HG03139 (cell line): ENCODE measurements around the gene GIPC2.
"Not testable (repeated sequence)": the region's sequence is repeated elsewhere in the genome, so short reads cannot be mapped to it uniquely, and the experiment has no call there.

ENCODE experiments used
- ATAC-seq: cut with Tn5 transposase; IDR thresholded peaks from one replicate; pipeline ENCODE4 v1.9.1; 2021; ENCODE audit not compliant: unreplicated experiment

The GIPC2 gene, protein sequence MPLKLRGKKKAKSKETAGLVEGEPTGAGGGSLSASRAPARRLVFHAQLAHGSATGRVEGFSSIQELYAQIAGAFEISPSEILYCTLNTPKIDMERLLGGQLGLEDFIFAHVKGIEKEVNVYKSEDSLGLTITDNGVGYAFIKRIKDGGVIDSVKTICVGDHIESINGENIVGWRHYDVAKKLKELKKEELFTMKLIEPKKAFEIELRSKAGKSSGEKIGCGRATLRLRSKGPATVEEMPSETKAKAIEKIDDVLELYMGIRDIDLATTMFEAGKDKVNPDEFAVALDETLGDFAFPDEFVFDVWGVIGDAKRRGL

DNA sequence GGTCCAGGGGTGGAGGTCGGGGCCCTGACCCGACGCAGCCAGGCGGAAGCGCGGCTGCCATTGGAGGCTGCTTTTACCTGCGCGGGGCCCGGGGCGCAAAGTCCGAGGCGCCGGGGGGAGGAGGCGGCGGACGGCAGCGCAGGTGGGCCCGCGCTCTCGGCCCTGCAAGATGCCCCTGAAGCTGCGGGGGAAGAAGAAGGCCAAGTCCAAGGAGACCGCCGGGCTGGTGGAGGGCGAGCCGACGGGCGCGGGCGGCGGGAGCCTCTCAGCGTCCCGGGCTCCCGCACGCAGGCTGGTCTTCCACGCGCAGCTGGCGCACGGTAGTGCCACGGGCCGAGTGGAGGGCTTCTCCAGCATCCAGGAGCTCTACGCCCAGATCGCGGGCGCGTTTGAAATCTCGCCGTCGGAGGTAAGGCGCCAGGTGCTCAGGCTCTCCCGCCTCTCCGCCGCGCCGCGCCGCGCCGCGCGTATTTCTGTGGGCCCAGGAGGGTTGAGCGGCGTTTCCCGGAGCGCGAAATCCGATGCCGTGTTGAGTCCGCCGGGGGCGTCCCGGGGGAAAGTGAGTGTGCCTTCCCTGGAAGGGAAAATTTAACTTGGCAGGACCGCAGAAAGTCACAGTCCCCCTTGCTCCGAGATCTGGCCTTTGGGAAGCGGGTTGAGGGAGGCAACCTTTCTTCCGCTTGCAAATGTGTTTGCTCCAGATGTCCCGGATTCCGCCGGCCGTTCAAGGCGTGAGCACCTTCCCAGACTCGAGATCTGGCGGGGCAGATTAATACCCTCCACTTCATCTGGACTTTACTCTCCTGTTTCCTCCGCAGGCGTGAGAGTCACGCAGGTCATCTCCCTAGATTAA lies at the start of gene GIPC2:
TSS of gene GIPC2 (plus strand) at position 41 of the 853 bp plus-strand sequence. CDS start at position 170, 129 bp downstream.
- ATAC-seq: no peak

DNA sequence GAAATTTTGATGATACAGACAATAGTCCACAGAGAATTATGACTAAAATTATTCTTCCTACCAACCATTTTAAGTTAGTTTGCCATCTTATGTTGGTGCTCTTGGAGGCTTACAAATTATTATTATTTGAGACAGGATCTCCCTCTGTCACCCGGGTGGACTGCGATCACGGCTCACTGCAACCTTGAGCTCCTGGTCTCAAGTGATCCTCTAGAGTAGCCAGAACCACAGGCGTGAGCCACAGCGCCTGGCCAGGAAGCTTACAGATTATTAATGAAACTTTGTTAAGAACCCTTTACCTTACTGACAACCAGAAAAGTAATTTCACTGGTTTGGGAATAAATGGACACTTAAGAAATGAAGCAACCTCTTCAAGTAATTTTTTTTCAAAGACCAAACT lies 49.0 kb upstream of the GIPC2 start:
- ATAC-seq: no peak

DNA sequence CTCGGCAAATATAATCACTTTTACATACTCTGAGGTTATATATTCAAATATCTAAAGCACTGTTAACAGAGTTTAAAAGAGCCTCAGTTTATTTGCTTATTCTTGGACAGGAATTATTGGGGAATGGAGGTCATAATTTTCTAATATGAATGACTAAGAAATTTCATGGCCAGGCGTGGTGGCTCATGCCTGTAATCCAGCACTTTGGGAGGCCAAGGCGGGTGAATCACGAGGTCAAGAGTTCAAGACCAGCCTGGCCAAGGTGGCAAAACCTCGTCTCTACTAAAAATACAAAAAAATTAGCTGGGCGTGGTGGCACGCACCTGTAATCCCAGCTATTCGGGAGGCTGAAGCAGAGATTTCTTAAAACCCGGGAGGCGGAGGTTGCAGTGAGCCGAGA lies 45.2 kb upstream of the GIPC2 start:
- ATAC-seq: not testable (repeated sequence)

DNA sequence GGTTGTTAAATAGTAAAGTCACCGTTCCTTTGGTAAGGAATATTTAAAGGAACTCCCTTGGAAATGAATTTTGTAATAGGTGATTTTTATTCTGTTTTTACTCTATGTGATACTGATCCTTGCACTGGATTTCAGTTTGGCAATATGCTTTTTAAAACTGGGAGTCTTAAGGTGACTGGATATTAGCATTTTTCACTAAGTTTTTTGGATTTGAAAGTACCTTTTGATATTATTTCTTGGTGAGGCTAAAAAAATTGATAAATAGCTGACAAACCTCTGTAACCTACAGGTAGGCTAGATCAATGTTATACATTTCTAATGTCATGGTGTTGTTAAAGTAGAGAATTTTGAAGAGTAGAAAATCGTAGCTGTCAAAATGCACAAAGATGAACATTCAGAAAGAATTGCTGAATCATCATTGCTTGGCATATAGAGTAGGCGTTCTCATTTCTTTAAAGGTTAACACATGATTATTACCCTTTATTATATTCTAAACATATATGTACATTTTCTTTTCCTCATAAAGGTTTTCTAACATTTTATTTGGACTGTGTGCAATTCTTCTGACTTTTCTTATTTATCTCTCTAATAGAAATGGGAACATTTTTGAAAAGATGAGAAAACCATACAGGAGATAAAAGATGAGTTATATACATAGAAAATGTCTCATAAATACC lies 42.6 kb upstream of the GIPC2 start:
- ATAC-seq: no peak

DNA sequence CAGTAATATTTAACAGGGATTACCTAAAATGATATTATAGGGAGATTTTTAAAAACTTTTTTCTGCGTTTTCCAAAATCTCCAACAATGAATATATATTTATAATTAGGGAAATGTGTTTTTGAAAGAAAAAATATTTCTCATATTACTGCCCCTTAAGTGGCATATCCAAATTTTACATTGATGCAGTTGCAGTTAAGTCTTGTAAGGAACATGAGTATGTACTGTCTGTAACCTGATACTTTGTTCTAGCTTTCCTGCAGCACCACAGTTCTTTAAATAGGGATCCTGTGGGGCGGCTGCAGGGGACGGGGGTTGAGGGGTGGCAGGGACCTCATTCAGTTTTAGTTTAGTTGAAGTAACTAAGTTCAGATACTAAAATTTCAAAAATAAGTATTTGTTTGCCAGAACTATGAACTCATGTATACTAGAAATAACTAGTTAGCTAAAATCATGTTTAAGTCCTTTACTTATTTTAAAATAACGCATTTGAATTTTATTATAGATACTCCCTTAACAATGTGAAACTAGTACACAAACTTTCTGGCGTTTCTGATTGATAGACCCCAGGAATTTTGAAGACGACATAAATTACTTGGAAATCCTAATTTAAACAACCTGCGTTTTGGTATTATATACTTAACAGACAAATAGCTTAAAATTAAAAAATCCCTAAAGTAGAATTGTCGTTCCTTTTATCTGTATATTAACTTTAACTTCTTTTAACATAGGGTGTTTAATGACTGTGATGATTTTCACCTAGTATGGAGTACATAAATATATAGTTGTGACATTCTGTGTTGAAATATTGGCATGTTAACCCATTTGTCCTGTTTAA lies 41.7 kb upstream of the GIPC2 start:
- peak; percentile 49 for ATAC-seq

DNA sequence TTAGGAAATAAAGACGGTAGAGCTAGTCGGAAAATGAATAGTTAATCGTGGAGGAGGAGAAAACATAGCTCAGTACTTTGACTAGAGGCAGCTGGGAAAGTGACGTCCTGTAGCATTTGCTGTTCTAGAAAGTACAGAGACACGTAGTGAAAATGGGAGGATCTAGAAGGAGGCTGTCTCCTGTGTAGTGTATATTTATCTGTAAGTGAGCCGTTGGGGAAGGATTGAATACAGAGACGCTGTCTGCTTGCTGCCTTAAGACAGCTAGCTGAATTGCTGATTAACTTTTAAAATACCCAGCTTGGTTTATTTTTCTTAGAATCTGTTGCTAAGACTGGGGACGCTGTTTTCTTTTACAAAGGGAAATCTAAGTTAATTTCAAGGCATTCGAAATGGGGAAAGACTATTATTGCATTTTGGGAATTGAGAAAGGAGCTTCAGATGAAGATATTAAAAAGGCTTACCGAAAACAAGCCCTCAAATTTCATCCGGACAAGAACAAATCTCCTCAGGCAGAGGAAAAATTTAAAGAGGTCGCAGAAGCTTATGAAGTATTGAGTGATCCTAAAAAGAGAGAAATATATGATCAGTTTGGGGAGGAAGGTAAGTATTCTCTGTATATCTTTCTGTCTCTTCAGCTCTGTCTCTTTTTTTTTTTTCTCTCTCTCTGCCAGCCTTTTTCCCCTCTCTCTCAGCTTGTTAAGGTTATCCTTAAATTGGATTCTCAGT lies 40.9 kb upstream of the GIPC2 start, which contains the start of gene DNAJB4:
TSS of gene DNAJB4 (plus strand) at position 221 of the 729 bp plus-strand sequence. CDS start at position 393, 172 bp downstream.
- ATAC-seq: peak; percentile 98

DNA sequence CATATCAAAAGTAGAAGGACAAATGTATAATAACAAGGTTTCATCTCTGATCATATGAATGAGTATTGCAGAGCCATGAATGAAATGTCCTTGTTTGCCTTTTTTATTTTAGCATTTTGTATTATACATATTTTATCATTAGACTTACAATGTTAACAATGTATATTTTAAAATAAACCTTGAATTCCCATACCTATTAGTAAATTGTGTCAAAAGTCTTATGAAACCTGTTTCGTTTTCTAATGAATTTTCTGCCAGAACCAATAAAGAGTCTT lies 40.4 kb upstream of the GIPC2 start:
- ATAC-seq: no peak

DNA sequence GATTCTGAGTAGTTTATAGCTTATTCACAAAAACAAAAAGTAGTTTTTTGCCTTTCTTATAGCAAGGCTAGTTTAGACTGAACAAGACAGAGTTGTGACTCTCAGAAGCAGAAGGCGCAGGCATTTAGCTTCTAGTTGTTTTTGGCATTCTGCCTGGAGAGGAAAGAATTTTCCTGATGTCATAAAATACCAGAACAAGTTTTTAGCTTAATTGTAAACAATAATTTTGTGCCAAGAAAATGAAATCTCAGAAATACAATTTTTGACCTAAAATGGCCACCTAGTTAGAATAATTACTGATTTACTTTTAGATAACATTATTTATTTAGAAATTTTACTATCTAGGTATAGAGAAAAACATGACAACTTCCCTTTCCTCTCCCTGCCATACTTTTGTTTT lies 40.0 kb upstream of the GIPC2 start:
- no peak for ATAC-seq

DNA sequence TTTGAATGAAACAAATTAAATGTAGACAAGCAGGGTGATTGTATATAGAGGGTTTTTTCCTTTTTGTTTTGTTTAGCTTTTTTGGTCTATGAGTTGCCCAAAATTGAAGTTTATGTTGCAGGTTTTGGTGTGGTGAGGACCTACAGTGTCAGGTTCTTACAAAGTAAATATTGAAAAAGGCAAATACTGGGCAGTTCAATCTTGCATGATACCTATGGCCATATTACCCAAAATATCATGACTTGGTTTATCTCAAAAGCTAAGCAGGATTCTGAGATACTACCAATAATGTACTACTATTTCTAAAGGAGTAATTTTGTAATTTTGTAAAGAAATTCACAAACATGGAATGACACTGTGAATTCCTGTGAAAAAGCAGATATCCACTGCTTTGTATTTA lies 39.2 kb upstream of the GIPC2 start:
- no peak for ATAC-seq

DNA sequence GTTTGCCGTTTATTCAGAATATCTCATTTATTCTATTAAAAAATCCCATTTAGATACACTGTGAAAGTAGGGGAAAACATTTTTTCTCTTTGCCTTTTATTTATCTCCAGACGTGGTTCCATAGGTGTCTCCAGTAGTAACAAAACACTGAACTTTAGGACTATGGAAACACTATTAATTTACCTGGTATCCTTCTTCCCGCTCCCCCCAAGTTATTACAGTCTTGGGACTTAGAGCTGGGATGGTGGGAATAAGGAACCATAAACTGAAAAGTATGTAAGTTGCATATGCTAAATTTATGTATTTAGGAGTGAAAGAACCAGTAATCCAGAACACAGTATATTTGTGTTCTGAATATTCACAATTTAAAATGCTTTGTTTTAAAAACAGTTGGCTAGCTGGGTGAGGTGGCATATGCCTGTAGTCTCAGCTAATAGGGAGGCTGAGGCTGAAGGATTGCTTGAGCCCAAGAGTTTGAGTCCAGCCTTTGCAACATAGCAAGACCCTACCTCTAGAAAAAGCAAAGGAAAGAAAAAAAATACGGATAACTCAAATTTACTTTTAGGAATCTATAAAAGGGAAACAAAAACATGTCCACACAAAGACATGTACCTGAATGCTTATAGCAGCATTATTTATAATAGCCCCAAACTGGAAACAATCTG lies 38.0 kb upstream of the GIPC2 start:
- no peak for ATAC-seq

DNA sequence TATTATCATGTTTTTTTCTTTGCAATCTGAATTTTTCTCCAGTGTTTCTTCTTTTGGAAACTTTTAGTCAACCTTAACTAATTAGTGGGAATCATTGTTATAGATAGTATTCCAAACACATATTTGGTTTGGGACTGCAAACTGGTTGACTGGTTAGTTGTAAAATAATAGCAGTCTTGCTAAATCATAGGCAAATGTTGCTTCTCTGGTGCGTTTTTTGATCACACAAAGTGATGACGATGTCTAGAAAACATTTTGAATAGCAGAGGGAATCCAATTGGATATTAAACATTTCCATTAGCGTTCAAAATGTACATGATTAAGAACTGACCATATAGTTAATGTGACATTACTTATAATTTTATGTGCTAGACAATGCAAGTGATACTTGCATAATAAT lies 36.5 kb upstream of the GIPC2 start:
- ATAC-seq: no peak

DNA sequence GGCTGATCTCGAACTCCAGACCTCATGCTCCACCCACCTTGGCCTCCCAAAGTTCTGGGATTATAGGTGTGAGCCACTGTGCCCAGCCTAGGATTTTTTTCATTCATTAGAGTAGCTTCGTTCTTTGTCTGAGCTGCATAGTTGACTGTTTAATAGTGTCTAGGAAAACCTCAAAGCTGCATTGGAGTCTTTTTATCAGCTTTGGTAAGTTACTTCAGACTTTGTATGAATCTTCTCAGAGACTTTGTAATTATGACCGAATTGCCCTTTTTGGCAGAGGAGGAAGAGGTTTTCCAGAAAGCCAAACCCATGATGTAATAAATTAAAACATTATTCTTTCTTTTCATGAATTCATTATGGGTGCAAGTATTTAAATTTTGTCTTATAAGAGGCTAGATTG lies 35.9 kb upstream of the GIPC2 start:
- ATAC-seq: no peak

DNA sequence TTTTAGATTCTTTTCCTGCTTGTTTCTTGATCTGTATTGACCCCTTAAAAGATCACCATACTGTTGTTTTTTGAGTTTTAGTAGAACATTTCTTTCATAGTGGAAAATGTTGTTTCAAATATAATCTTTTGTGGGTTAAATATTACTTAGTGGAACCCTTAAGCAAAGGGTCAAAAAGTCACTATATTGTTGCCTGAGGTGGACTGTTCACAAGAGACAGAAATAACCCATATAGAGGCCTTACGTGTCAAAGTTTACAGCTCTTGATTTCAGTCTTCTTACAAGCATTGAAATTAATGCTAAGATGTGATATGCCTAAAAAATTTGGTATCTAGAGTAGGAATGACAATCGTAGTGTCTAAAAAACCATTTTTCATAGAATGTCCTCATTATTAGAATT lies 34.7 kb upstream of the GIPC2 start:
- no peak for ATAC-seq

DNA sequence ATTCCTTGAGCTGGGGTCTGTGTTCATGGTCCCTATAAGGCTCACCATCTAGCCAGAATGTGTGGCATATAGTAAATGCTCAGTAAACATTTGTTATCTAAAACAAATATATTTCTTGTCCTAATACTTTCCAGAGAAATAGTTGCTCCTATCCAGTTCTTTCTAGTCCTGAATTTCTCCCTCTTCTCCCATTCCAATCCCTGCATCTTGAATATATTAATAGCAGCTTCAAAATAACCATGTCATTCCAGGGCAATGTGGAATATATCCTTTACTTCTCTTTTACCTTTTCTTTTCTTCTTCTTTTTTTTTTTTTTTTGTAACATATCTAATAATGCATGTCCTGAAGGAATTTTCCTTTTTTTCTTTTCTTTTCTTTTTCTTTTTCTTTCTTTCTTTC lies 30.6 kb upstream of the GIPC2 start:
- no peak for ATAC-seq

DNA sequence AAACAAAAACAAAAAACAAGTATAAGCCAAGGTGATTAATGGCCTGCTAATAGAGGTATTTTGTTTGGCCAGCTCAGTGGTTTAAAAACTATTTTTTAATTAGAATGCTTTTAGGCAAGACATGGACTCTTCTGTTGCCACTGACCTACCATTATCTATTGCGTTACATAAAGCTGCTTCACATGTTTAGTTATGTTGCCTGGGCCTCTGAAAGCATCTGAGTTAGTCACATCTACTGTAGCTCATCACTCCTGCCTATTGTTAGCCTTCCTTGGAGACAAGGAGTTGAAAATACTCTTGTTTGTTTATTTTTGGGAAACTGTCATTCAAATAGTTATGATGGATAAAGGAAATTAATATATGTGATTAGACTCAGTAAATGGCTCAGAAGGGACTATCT lies 26.7 kb upstream of the GIPC2 start:
- no peak for ATAC-seq

DNA sequence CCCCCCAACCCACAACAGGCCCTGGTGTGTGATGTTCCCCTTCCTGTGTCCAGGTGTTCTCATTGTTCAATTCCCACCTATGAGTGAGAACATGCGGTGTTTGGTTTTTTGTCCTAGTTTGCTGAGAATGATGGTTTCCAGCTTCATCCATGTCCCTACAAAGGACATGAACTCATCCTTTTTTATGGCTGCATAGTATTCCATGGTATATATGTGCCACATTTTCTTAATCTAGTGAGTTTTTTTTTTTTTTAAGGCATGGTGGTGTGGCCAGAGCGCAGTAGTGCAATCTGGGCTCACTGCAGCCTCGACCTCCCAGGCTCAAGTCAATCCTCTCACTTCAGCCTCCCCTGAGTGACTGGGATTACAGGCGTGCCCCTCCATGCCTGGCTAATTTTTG lies 24.6 kb upstream of the GIPC2 start:
- not testable (repeated sequence) for ATAC-seq

DNA sequence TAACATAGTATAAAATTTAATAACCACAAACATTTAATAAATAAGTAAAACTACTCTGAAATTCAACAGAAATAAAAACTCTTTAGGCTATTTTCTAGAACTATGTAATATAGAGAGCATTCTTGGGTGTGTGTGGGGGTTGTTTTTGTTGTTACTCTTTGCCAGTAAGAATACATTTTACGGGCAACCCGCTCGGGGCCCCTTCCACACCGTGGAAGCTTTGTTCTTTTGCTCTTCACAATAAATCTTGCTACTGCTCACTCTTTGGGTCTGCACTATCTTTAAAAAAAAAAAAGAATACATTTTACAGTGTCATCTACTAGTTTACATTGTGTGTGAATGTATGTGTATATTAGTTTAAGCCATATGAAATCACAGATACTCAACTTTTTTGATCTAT lies 16.0 kb upstream of the GIPC2 start:
- ATAC-seq: no peak

DNA sequence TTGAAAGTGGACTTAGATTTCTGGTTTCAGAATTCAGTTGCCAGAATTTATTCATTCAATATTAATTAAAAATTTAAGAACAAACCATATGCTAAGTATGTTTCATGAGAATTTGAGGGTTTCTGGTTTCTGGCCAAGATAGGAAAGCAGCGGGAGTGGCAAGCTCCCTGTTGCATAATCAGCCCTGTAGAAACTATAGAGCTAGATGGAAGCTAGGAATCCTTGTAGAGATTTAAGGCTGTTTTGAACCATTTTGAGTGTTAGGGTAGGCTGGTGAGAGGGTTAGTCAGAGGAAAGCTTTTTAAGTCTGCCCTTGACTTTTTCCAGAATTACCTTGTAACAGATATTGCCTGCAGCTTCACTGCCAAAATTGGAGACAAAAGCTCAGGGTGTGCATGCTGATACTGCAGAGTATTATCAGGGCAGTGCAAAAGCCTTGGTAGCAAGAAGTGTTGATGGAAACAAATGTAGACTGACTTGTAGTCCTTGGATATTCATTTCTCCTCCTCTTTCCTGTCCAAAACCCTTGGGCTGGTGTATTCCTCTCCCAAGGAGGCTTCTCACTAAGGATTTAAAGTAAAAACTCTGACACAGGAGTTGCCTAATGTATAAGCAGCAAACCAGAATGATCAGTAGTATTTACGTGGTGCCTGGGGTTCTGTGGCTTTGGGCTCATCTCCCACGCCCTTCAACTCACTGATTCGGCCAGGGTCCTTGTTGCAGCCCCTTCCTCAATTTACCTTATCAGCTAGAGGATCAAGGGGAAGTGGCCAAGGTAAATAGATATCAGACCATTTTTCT lies 12.6 kb upstream of the GIPC2 start:
- no peak for ATAC-seq

DNA sequence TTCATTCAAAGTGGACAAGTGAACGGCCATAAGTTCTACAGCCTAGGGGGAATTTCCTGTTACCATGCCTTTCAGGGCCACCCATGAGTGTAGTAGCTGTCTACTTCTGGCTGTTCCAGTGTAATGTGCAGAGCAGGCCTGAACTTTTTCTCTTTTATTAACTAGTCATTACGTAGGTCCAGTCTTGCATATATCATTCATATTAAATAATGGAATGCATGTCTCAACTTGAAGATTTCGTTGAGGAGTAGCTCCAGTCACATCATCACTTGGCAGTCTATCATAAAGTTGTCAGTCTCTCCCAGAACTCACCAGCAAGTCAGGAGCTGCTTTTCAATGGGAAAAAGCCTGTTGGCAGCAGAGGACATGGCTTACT lies 12.0 kb upstream of the GIPC2 start:
- ATAC-seq: no peak
